HG03097 (cell line): ENCODE measurements around the gene IL17REL.

Source experiments
- ATAC-seq: cut with Tn5 transposase; IDR thresholded peaks from one replicate; pipeline ENCODE4 v1.9.1; 2021; ENCODE audit not compliant: unreplicated experiment, low FRiP score

The IL17REL gene

DNA sequence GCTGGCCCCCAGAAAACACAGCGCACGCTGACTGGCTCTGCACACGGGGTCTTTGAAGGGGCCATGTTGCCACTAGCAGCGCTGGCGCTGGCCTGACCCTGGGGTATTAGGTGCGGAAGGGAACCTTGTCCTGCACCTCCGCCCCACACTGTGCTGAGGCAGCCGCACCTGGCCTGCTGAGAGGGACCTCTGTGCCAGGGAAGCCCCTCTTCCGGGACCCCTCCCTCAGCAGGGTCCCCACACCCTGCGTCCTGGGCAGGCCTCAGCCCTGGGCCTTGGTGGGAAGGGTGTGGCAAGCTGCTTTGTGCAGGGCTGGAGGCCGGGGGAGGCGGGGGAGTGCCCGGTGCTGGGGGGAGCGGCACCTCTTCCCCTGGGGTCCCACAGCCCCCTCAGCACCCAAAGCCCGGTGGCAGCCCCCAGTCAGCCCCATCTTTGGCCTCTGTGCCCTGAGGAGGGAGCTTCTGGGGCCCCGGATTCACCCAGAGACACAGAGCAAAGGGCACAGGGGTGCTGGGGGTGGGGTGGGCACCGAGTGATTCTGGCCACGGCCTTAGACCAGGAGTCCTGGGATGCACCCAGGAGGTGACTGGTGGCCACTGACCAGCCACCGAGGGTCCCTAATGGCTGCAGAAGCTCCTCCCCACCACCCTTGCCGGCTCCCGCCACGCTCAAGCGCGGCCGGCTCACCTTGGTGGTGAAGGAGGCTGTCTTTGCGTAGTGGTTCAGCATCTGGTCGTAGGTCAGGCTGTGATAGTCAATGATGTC is 34.1 kb upstream of the IL17REL start:
- ATAC-seq, result no peak

DNA sequence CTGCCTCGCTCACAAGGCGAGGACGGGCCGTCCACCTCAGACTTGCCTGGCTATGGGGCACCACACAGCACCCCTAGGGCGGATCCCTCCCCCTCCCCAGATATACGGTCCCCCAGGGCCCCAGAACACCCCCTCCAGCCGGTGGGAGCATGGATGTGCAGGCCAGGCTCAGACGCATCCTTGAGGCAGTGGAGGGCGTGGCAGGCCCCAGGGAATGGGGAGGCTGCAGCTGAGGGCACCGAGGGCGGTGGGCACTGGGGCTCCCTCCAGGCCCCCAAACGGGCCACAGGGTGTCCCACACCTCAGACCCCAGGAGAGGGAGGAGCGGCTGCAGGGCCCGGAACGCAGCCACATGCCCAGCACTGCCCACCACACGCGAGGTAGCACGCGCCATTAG is 33.5 kb upstream of the IL17REL start:
- ATAC-seq, result no peak

DNA sequence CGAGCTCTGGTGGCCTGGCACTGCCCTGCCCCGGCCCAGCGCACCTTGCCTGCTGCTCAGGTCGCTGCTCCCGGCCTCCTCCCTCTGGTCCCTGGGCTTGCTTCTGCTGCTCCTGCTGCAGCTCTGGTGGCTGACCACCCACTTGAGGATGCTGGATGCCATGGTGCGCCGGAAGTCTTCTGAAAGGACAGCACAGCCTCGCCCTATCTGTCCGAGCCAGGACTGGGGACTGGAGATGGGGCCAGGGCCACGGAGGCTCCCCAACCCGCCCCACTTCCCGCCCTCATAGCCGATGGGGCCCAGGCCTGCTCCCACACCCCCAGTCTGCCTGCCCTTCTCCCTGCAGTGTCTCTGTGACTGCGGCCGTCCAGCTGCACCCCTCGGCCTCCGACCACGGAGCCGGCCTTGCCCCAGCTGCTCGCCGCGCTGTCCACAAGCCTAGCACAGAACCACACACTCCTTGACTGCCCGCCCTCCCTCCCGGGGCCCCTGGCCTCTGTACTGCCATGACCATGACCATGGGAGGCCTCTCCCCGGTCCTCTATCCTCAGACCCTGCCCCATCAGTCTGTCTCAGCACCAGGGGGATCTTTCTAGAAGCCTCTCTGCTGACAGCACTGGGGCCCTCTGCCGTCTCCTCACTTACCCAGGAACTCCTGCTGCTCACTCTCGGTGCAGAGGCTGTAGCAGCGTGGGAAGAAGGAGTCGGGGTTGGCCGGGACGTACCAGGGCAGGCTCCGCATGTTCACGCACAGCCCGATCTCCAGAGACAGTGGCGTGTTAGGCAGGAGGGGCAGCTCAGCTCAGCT is 32.9 kb upstream of the IL17REL start:
- no peak for ATAC-seq

GRCh38 chr22:50044485-50045118 is 32.0 kb upstream of the IL17REL start:
- no peak for ATAC-seq

GRCh38 chr22:50041361-50042065 is 28.9 kb upstream of the IL17REL start:
- no peak for ATAC-seq

DNA sequence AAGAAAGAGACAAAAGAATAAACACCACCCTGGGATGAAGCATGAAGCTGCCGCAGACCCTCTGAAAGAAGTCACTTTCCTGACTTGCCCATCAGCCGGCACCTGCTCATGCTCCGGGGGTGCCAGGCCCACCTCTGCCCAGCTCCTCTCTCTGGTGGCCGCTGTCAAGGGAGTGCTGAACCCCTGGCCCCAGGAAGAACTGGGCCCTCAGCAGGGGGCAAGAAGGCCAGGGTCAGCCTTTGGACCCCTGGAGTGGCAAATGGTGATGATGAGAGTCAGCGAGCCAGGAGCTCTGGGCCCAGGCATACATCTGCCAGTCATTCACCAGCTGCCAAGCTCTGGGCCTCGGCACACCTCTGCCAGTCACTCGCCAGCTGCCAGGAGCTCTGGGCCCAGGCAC is 28.2 kb upstream of the IL17REL start:
- no peak for ATAC-seq

DNA sequence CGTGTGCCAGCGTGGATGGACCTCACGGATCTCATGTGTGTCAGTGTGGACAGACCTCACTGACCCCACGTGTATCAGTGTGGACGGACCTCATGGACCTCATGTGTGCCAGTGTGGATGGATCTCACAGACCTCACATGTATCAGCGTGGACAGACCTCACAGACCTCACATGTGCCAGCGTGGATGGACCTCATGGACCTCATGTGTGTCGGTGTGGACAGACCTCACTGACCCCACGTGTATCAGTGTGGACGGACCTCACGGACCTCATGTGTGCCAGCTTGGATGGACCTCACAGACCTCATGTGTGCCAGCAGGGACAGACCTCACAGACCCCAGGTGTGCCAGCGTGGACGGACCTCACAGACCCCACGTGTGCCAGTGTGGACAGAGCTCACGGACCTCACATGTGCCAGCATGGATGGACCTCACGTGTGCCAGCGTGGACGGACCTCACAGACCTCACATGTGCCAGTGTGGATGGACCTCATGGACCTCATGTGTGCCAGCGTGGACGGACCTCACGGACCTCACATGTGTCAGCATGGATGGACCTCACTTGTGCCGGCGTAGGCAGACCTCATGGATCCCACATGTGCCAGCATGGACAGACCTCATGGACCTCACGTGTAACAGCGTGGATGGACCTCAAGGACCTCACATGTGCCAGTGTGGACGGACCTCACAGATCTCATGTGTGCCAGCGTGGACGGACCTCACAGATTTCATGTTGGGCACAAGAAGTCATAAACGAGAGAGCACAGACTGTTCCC is 27.3 kb upstream of the IL17REL start:
- ATAC-seq, result no peak

- no peak for ATAC-seq
These were observed 23.6 kb upstream of the IL17REL start for GRCh38 chr22:50035976-50036724.

DNA sequence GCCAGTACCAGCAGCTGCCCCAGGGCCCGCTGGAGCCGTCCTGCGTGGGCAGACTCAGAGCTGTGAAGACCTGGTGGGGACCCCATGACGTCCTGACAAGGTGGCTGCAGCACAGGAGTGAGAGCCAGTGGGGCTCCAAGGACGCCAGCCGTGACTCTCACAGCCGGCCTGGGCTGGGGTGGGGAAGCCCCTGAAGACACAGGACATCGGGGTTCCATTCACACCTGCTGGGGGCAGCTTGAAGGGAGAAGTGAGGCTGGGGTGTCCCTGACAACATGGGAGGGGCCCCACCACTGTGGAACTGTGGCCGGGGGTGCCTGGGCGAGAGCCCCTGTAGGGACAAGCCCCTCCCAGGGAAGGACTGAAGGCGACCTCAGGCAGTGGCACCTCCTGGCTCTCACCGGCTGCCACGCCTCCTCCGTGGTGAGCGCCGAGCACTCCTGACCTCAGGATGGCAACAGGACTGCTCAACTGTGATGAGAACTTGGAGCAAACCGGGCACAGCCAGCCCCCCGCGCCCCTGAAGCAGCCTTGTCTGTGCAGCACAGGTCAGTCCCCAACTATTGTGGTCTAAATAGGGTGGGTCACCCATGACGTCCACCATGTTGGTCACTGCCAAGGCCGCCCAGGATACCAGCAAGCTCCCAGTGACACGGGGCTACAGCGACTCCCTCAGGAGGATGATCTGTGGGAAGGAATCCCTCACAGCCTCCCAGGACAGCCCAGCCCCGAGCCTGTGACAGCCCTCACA is 22.7 kb upstream of the IL17REL start:
- ATAC-seq, result no peak

- ATAC-seq, result no peak
These were observed 21.8 kb upstream of the IL17REL start for GRCh38 chr22:50034126-50035081.

DNA sequence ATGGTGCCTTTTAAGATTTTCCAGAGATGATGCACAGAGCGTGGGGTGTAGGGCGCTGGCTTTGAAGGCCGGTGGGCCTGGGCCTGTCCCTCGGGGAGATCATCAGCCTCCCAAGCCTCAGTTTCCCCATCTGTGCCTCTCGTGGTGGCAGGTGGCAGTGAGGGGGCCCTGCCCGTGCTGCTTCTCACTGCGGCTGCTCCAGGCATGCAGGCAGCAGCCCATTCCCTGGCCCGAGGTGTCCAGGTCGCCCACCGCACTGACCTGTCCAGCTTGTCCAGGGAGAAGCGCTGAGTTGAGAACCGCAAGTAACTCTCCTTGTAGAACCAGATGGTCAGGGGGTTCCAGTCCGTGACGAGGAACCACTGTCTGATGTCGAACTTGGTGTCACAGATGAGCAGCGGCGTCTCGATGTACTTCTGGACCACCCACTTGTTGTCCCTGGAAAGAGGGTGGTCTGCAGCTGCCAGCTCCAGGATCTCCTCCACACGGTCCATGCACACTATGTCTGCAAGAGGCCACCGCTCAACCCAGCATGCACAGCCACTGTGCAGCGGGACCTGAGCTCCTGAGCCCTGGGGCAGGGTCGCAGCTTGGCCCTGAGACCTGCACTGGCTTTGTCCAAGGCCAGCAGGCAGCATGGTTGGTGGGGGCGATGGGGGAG is 20.5 kb upstream of the IL17REL start:
- no peak for ATAC-seq

DNA sequence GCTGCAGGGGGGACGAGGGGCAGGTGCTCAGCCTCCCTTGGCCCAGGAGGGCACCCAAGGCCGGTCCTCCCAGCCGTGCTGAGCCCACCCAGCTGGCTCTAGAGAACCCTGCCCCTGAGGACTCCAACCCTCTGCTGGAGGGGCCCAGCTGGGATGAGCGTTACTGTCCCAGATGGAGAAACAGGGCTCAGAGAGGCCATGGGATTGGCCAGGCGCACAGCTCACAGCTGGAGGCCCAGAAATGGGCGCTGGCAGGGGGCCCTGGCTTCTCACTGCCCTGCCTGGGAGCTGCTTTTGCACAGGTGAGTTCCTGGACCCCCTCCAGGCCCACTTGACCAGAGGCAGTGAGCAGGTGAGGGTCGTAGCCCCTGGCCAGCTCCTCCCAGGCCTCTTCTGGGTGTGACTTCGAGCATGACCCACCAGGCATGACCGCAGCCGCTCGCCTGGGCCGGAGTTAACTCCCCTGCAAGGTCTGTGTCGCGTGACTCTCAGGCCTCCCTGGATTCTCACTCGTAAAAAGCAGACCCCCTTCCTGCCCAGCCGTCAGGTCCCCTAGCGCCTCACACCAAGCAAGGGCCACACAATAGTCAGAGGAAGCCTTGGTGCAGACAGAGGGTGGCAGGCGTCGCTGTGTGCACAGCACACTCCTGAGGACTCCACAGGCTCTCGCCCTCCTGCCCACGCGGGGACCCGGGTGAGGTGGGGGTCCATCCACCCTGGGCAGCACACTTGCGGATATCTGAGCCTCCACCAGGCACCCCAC is 19.7 kb upstream of the IL17REL start:
- ATAC-seq, result no peak

DNA sequence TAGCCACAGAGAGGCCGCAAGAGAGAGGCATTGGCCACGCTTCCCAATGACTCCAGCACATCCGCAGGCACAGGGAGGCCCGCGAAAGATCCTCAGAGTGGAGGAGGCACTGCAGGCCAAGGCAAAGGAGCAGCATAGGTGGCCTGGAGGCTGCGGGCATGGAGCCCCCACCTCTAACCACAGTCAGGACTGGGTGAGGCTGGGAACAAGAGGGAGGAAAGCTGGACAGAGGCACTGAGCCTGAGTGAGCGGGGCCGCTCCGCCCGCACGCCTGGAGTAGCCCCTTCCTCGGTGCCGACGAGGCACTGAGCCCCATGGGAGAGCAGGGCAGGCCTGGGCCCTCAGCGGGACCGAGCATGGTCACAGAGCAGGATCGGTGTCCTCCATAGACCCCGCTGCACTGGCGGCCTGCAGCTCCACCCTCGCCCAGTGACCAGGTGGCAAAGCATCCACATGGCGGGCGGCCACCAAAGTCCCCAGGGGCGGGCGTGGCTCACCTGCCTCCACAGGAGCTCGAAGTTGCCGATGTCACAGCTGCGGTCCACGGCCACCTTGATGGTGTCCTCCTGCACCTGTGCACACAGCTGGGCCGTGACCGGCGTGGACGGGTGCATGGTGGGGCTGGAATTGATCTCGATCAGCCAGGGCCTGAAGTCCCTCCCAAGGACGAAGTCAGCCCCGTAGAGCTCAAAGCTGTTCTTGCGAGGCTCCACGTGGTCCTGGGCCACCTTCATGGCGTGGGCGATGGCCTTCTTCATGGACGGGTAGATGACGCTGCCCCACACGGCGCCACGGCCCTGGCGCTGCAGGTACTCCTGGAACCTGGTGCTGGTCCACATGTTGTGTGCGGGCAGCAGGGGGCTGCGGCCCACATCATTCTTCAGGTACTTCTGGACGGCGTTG is 18.9 kb upstream of the IL17REL start:
- no peak for ATAC-seq

DNA sequence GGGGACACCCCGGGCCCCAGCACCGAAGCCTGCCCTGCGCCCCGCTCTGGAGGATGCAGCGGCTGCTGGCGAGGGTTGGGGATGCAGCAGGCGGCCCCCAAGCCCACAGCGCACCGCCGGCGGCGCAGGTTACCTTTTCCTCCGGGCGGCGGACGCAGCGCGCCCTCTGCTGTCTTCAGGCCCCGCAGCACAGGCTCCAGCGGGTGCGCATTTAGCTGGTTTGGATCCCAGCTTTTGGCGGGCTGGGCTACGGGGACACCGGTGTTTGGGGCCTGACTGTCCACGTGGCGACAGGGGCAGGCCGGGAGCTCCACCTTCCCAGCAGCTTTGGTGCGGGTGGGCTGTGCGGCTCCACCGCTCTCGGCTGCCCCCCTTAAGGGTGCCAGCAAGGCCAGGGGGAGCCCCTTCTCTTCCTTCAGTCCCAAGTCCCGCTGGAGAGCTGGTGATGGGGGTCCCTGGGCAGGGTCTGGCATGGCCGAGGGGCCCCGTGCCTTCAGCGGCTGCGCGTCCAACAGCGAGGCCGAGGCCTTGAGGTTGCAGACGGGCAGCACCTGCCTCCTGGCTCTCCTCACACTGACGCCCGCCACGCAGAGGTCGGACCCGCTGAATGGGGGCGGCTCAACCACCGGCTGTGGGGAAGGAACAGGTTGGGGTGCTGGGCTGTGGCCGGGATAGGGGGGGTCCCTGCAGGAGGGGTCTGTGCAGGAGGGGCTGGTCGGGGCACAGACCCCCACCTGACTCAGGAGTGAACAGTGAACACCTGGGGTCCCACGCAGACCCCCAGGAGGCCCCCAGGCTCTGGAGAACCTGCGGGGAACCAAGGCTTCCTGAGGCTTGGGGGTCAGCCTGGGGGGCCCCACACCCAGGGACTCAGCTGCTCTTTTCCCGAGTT is 18.0 kb upstream of the IL17REL start:
- ATAC-seq, result no peak
